AG04449 (cell line): ENCODE data around the gene TMEM222.

Source experiments
- CTCF ChIA-PET: fragments of 350-600 bp; formaldehyde crosslinking; extraction: SDS; loops from one replicate; lab custom pipeline; 2021; ENCODE audit warnings: antibody characterized with exemption; lab: Yijun Ruan, JAX
- POLR2A ChIA-PET: fragments of 400-600, 350-600 bp; formaldehyde crosslinking; extraction: SDS; loops from one replicate; lab custom pipeline; 2020; ENCODE audit warnings: antibody characterized with exemption, inconsistent platforms; lab: Yijun Ruan, JAX
- DNase-seq: peaks from one replicate; pipeline ENCODE4 v3.0.0-alpha.2; 2010; ENCODE audit warnings: low read depth, low spot score
- H3K4me3 ChIP-seq: 2 replicates; pipeline ENCODE4 v1.5.1; 2011; ENCODE audit warnings: low read depth, mild to moderate bottlenecking, control low read depth, low read length
- TF ChIP-seq, protein P1 (sequence below): IDR thresholded peaks from one replicate; pipeline ENCODE4 v1.5.1; 2011; ENCODE audit warnings: mild to moderate bottlenecking, moderate library complexity, low read length, control low read depth, inconsistent platforms; ENCODE audit not compliant: insufficient read depth; ENCODE audit errors: missing control alignments

Gene TMEM222

DNA sequence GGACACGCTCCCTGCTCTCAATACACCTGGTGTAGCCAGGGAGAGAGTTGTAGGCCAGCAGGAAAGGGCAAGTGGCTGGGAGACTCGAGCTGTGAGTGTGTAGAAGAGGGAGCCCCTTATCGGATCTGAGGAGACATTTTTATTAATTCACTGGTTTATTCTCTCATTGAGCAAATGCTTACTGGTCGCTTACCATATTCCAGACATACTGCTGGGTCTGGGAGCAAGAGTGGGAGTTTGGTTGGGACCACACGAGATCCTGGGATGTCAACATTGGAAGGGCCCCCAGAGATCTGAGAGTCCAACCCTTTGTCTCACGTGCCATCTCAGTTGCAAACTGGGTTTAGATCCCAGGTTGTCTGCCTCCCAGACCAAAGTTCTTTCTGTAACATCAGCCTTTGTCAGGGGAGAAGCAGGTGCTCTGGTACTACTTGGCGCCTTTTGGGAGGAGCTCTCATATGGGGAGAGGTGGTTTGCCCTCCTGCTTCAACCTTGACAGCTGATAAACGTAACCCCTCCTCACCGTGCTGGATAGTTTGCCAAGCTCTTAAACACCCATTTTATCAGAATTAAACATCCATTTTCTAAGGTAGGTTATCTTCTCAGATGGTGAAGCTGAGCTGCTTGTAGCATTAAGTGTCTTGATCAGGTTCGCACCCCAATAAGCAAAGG is 742 bp downstream of the TMEM222 start:
- TF ChIP-seq, protein P1, sequence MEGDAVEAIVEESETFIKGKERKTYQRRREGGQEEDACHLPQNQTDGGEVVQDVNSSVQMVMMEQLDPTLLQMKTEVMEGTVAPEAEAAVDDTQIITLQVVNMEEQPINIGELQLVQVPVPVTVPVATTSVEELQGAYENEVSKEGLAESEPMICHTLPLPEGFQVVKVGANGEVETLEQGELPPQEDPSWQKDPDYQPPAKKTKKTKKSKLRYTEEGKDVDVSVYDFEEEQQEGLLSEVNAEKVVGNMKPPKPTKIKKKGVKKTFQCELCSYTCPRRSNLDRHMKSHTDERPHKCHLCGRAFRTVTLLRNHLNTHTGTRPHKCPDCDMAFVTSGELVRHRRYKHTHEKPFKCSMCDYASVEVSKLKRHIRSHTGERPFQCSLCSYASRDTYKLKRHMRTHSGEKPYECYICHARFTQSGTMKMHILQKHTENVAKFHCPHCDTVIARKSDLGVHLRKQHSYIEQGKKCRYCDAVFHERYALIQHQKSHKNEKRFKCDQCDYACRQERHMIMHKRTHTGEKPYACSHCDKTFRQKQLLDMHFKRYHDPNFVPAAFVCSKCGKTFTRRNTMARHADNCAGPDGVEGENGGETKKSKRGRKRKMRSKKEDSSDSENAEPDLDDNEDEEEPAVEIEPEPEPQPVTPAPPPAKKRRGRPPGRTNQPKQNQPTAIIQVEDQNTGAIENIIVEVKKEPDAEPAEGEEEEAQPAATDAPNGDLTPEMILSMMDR = no peak
- no peak for DNase-seq
- ChIA-PET CTCF (interaction anchor here (0.9 to 7.0 kb wide), 9 partner anchors 10 to 65 kb away, joined by 4 to 84 read pairs (median 4); partner anchors contain the start of gene MAP3K6), POLR2A (interaction anchor here (0.9 to 1.1 kb wide), 2 partner anchors 10 to 43 kb away, joined by 3 to 4 read pairs; no protein-coding TSS in a partner anchor)
- H3K4me3 ChIP-seq = peak overlapping the region; percentile 100

DNA sequence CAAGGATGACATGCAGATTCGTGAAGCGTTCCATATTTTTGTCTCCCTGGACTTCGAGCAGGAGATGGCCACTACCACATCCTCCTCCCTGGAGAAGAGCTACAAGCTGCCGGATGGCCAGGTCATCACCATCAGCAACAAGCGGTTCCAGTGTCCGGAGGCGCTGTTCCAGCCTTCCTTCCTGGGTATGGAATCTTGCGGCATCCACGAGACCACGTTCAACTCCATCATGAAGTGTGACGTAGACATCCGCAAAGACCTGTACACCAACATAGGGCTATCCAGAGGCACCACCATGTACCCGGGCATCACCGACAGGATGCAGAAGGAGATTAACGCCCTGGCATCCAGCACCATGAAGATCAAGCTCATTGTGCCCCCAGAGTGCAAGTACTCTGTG is 3.3 kb downstream of the TMEM222 start:
- DNase-seq = no peak
- CTCF ChIA-PET = interaction anchor here (2.3 to 7.0 kb wide), 5 partner anchors 8 to 70 kb away, joined by 8 to 84 read pairs (median 29); no protein-coding TSS in a partner anchor
- H3K4me3 ChIP-seq = no peak overlapping the region
- TF ChIP-seq, protein P1 = no peak
- POLR2A ChIA-PET = interaction anchor here (0.7 kb wide), 1 partner anchor 26 kb away, joined by 3 read pairs; no protein-coding TSS in a partner anchor

DNA sequence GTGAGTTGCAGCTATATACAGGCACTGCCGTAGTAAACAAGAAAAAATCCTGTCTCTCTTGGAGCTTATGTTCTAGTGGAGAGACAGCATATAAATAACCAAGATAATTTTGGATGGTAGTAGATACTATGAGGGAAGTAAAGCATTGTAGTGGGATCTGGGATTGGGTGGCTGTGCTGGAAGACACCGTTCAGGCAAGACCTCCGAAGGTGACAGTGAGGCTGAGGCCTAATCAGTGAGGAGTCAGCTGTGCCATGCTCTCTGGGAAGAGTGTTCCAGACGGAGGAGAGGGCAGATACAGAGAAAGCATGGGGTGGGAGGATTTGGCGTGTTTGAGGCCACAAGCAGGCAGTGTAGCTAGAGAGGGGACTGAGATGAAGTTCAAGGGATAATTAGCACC is 6.0 kb downstream of the TMEM222 start:
- ChIA-PET POLR2A (no interaction called here), CTCF (interaction anchor here (0.9 to 7.0 kb wide), 8 partner anchors 8 to 225 kb away, joined by 3 to 84 read pairs (median 12); no protein-coding TSS in a partner anchor)
- H3K4me3 ChIP-seq = no peak overlapping the region
- TF ChIP-seq, protein P1 = no peak
- DNase-seq = no peak

DNA sequence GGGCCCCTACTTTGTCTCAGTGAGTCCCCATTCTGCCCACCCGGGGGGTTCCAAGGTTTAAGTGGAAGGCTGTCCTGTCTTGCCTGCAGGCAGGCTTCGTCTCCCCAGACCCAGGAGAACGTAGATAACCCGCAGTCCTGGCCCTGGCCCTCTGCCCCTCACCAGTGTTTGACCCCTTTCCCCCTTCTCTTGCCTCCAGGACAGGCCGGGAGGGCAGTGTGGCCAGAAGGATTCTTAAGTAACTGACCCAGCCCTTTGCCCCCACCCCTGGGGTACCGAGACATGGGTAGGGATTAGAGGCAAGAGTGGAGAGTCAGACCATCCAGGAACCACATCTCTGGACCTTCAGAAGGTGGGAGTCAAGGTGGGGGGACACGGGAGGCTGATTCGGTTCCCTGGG is 8.8 kb downstream of the TMEM222 start:
- DNase-seq = no peak
- ChIA-PET CTCF (interaction anchor here (1.0 to 3.0 kb wide), 4 partner anchors 27 to 61 kb away, joined by 3 to 16 read pairs (median 7); partner anchors contain the start of gene GPR3), POLR2A (no interaction called here)
- no peak overlapping the region for H3K4me3 ChIP-seq
- TF ChIP-seq, protein P1 = no peak

DNA sequence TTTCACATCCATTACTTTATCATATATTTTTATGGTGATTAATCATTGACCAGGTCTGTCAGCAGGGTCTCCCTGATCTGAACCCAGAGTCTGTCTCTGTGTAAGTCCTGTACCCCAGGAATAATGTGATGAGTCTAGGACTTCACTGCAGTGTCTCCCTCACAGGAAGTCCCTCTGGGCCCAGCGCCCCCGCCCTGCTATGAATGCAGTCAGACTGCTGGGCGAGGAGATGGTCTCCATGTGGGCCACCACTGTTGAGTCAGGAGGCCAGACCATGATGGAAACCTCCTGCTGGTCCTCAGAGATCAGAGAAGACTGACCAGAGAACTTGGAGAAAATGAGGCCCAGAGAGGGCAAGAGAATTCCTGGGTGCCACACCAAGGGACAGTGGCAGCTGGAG is 9.5 kb downstream of the TMEM222 start:
- H3K4me3 ChIP-seq = no peak overlapping the region
- no peak for DNase-seq
- POLR2A ChIA-PET = no interaction called here
- CTCF ChIA-PET = interaction anchor here (2.4 to 6.4 kb wide), 9 partner anchors 8 to 275 kb away, joined by 8 to 89 read pairs (median 27); partner anchors contain the start of genes AHDC1, GPR3, MAP3K6 and SYTL1
- TF ChIP-seq, protein P1 = no peak

DNA sequence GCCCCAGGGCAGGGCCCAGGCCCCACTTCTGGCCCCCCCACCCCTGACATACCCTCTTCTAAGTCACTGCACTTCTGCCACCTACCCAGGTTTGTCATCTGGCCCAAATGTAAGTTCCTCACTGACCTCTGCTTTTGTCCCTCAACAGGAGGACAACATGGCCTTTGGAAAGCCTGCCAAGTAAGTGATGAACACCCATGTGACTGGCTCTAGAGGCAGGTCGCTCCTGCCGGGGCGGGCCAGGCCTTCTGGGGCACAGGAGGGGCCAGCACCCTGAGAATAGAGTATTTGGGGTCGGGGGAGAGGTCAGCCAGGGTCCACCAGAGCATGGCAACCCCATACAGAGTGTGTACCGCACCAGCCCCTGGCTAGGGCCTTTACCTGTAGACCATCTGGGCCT is 10.0 kb downstream of the TMEM222 start:
- ChIA-PET CTCF (interaction anchor here (0.9 to 6.4 kb wide), 23 partner anchors 8 to 289 kb away, joined by 3 to 89 read pairs (median 12); partner anchors contain the start of genes AHDC1, GPR3, MAP3K6 and SYTL1), POLR2A (interaction anchor here (1.2 to 1.7 kb wide), 3 partner anchors 9 to 17 kb away, joined by 3 to 6 read pairs (median 3); no protein-coding TSS in a partner anchor)
- no peak overlapping the region for H3K4me3 ChIP-seq
- no peak for DNase-seq
- TF ChIP-seq, protein P1 = no peak
